Fibroblast of lung (primary cell): ENCODE data around the gene ASPRV1. TPM values are rescaled to one million over a fixed set of nuclear protein-coding genes. Genes with fewer than 3 reads are reported as not detected.

Experiments
- DNase-seq, 2 donors: peaks; one replicate each; pipeline versions ENCODE4 v3.0.0 to v3.0.0-alpha.2; 2010; ENCODE audit warnings: low read depth in 2 of 2
- H2AFZ ChIP-seq: 2 replicates; pipeline ENCODE4 v1.5.1; 2012; ENCODE audit warnings: low read length, control low read depth, inconsistent platforms
- H3K27ac ChIP-seq: 2 replicates; pipeline ENCODE4 v1.5.1; 2011; ENCODE audit warnings: low read length, control low read depth; ENCODE audit not compliant: insufficient read depth
- H3K27me3 ChIP-seq: 2 replicates; pipeline ENCODE4 v1.5.1; 2011; ENCODE audit warnings: mild to moderate bottlenecking, low read length; ENCODE audit not compliant: control insufficient read depth, insufficient read depth
- H3K36me3 ChIP-seq: 2 replicates; pipeline ENCODE4 v1.5.1; 2011; ENCODE audit warnings: low read length; ENCODE audit not compliant: control insufficient read depth, insufficient read depth
- H3K4me1 ChIP-seq: 2 replicates; pipeline ENCODE4 v1.5.1; 2011; ENCODE audit warnings: low read length; ENCODE audit not compliant: control insufficient read depth, insufficient read depth; ENCODE audit errors: extremely low read depth
- H3K4me2 ChIP-seq: 2 replicates; pipeline ENCODE4 v1.5.1; 2011; ENCODE audit warnings: low read length, control low read depth; ENCODE audit not compliant: insufficient read depth; ENCODE audit errors: extremely low read depth
- H3K4me3 ChIP-seq, 4 experiments: fragments of 200-600 bp in 1 of 4; sonication (generic) in 1 of 4; replicated peaks in 1 of 4; 2 replicates each; pipeline ENCODE4 v1.5.1; 2011 to 2016; ENCODE audit warnings: low read length in 4 of 4, low read depth in 3 of 4, mild to moderate bottlenecking in 3 of 4, control low read depth in 2 of 4, inconsistent platforms in 1 of 4, mixed read lengths in 1 of 4; ENCODE audit not compliant: insufficient read depth in 1 of 4; ENCODE audit errors: control extremely low read depth in 1 of 4
- H3K79me2 ChIP-seq: 2 replicates; pipeline ENCODE4 v1.5.1; 2012; ENCODE audit warnings: mild to moderate bottlenecking, low read length, inconsistent platforms; ENCODE audit not compliant: control insufficient read depth, insufficient read depth
- H3K9ac ChIP-seq: 2 replicates; pipeline ENCODE4 v1.5.1; 2011; ENCODE audit warnings: mild to moderate bottlenecking, low read length, control low read depth; ENCODE audit not compliant: insufficient read depth
- H3K9me3 ChIP-seq: 2 replicates; pipeline ENCODE4 v1.5.1; 2012; ENCODE audit warnings: low read depth, low read length; ENCODE audit not compliant: control insufficient read depth, insufficient read depth
- H4K20me1 ChIP-seq: 2 replicates; pipeline ENCODE4 v1.5.1; 2011; ENCODE audit warnings: low read length; ENCODE audit not compliant: control insufficient read depth, insufficient read depth; ENCODE audit errors: extremely low read depth
- CTCF ChIP-seq, 2 donors: IDR thresholded peaks in 1 of 2; conservative IDR thresholded peaks in 1 of 2; 1 replicate in 1 of 2; 2 replicates in 1 of 2; pipeline ENCODE4 v1.5.1; 2011 to 2012; ENCODE audit warnings: low read length in 2 of 2, control low read depth in 1 of 2, inconsistent platforms in 1 of 2, low read depth in 1 of 2, mild to moderate bottlenecking in 1 of 2
- EZH2 ChIP-seq: IDR thresholded peaks from 2 replicates; pipeline ENCODE4 v1.5.1; 2012; ENCODE audit warnings: low read length, control low read depth, mild to moderate bottlenecking; ENCODE audit errors: missing control alignments
- polyA minus RNA-seq: library from RNA; depleted of rRNA, polyadenylated mRNA; stranded (reverse); fragments of >200 nt; gene quantifications from 2 replicates; pipeline ENCODE4 v1.2.3, GENCODE V29; 2011; ENCODE audit warnings: low replicate concordance
- polyA plus RNA-seq, 2 donors: library from polyadenylated mRNA; depleted of rRNA in 1 of 2; stranded (reverse) in 1 of 2; unstranded in 1 of 2; fragments of >200 nt; gene quantifications; 2 replicates each; pipeline ENCODE4 v1.2.1, GENCODE V29; 2011 to 2012; ENCODE audit warnings: missing spikeins in 1 of 2
- total RNA-seq: library from RNA; depleted of rRNA; stranded (reverse); fragments of >200 nt; gene quantifications from 2 replicates; pipeline ENCODE4 v1.2.1, GENCODE V29; 2014

ASPRV1 gene
- total RNA-seq = 0.26 and 0.33 TPM in 2 replicates
- 0.08 and 0.10 TPM in 2 replicates for polyA plus RNA-seq
- 0.06 and 0.09 TPM in 2 replicates for polyA plus RNA-seq (2012)
- not detected in 2 replicates for polyA minus RNA-seq

- Histone ChIP-seq H3K36me3 (no peaks in the 10 kb centered on the region), H4K20me1 (no peaks in the 10 kb centered on the region), H3K27ac (no peak within 1 kb of the TSS), H3K79me2 (no peaks in the 10 kb centered on the region), H3K27me3 (peaks cover 25% of the 10 kb centered on the region), H3K4me2 (no peak within 1 kb of the TSS), H3K4me1 (no peaks in the 10 kb centered on the region), H3K4me3 (no peak within 1 kb of the TSS), H3K9me3 (no peaks in the 10 kb centered on the region), H3K9ac (no peak within 1 kb of the TSS), H2AFZ (no peak within 1 kb of the TSS)
- no peak for DNase-seq
- no peak for TF ChIP-seq EZH2
- no peak for TF ChIP-seq CTCF (conservative IDR thresholded peaks at IDR 0.05 in 1 of 2, IDR thresholded peaks at IDR 0.05 in 1 of 2; ENCODE audit: low read depth in 1 of 2, low read length in 2 of 2)
Observed at GRCh38 chr2:69961496-69961895, at the start of gene ASPRV1. Gene ASPRV1, minus strand, starts transcription at chr2:69961631. Its CDS starts 195 bp downstream, at chr2:69961436.

DNA sequence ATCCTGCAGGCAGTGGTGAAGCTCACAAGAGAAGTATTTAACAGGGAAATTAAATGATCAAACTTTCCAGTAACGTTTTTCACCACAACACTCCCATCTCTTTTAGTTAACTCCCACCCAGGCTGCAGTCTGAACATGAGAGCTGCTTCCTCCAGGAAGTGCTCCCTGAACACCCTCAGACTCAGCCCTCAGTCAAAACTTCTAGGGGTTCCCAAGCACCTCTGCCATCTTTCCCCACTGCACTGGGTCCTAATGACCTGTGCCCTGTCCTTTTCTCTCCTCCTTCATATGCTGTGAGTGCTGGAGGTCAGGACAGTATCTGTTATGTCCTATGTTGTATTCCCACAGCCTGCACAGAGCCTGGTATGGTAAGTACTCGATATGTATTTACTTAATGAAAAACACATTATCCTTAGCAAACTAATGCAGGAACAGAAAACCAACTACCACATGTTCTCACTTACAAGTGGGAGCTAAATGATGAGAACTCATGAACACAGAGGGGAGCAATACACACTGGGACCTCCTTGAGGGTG, 49.2 kb upstream of the ASPRV1 start:
- DNase-seq = no peak
- H3K9ac ChIP-seq = no peak overlapping the region

More for the DNA sequence above, 49.2 kb upstream of the ASPRV1 start:
- Histone ChIP-seq H3K9me3 (no peaks in the 10 kb centered on the region), H2AFZ (no peak overlapping the region), H3K36me3 (no peaks in the 10 kb centered on the region), H3K27ac (no peak overlapping the region), H3K4me2 (no peak overlapping the region), H4K20me1 (no peaks in the 10 kb centered on the region), H3K4me3 (no peak overlapping the region), H3K4me1 (no peaks in the 10 kb centered on the region), H3K27me3 (no peaks in the 10 kb centered on the region), H3K79me2 (no peaks in the 10 kb centered on the region)
- TF ChIP-seq CTCF (conservative IDR thresholded peaks at IDR 0.05 in 1 of 2, IDR thresholded peaks at IDR 0.05 in 1 of 2; ENCODE audit: low read depth in 1 of 2, low read length in 2 of 2) (no peak), EZH2 (no peak)
